K562 (cell line): ENCODE data around the gene SAP30L. TPM values are rescaled to one million over a fixed set of nuclear protein-coding genes. Genes with fewer than 3 reads are reported as not detected.

Experiments used
- ATAC-seq: fragments of 200-7000 bp; cut with Tn5 transposase; 3 replicates; pipeline ENCODE4 v1.9.1; 2020; ENCODE audit warnings: moderate library complexity
- BruUV-seq: library from RNA; stranded (reverse); fragments of 400-500 nt; replicated peaks from 2 replicates; lab custom pipeline; 2021; lab: Mats Ljungman, UMichigan
- CTCF ChIA-PET: fragments of 300-600 bp; formaldehyde crosslinking; extraction: SDS; loops from one replicate; lab custom pipeline; 2021; ENCODE audit warnings: low intra/inter-chr PET ratio; lab: Yijun Ruan, JAX
- POLR2A ChIA-PET: fragments of 300-600, 350-650 bp; sonication (Branson Sonifier 250); formaldehyde crosslinking; extraction: SDS; loops from one replicate; lab custom pipeline; 2021; ENCODE audit warnings: antibody characterized with exemption, inconsistent platforms; lab: Yijun Ruan, JAX
- DNase-seq, 4 experiments: peaks; one replicate each; pipeline versions ENCODE4 v3.0.0 to v3.0.0-alpha.2; 2011 to 2018; ENCODE audit warnings: low spot score in 3 of 4, mixed read lengths in 3 of 4; ENCODE audit errors: extremely low read depth in 1 of 4
- FAIRE-seq: peaks from 2 replicates; lab custom pipeline; 2011; peaks lifted over from hg19 to GRCh38; lab: Jason Lieb, UNC
- H2AFZ ChIP-seq: 2 replicates; pipeline ENCODE4 v1.6.0; 2011; ENCODE audit warnings: low read depth, low read length, control low read depth, inconsistent platforms
- H3K27ac ChIP-seq: fragments of 200-600 bp; 3 replicates; pipeline ENCODE4 v1.8.0; 2011; ENCODE audit warnings: low read depth, mild to moderate bottlenecking, control low read depth, inconsistent platforms, low read length, moderate library complexity, mixed read lengths; ENCODE audit errors: extremely low read depth
- H3K27me3 ChIP-seq, 2 experiments: fragments of 300-600 bp in 1 of 2; 2 replicates in 1 of 2; 3 replicates in 1 of 2; pipeline versions ENCODE4 v1.6.0 to v1.8.0; 2011; ENCODE audit warnings: inconsistent platforms in 2 of 2, low read length in 2 of 2, mild to moderate bottlenecking in 1 of 2, mixed read lengths in 1 of 2, moderate library complexity in 1 of 2; ENCODE audit not compliant: control insufficient read depth in 2 of 2, insufficient read depth in 2 of 2
- H3K36me3 ChIP-seq: fragments of 300-600 bp; 3 replicates; pipeline ENCODE4 v1.8.0; 2011; ENCODE audit warnings: mild to moderate bottlenecking, low read length, inconsistent platforms; ENCODE audit not compliant: control insufficient read depth, insufficient read depth
- H3K4me1 ChIP-seq, 2 experiments: fragments of 200-600 bp in 1 of 2; replicated peaks in 1 of 2; 2 replicates in 1 of 2; 3 replicates in 1 of 2; pipeline versions ENCODE4 v1.5.1 to v1.8.0; 2011; ENCODE audit warnings: inconsistent platforms in 2 of 2, low read length in 2 of 2, mild to moderate bottlenecking in 1 of 2, mixed read lengths in 1 of 2, moderate library complexity in 1 of 2; ENCODE audit not compliant: control insufficient read depth in 2 of 2, insufficient read depth in 2 of 2
- H3K4me2 ChIP-seq: 2 replicates; pipeline ENCODE4 v1.6.1; 2011; ENCODE audit warnings: low read length, control low read depth, inconsistent platforms, mixed read lengths; ENCODE audit not compliant: insufficient read depth
- H3K4me3 ChIP-seq: fragments of 200-600 bp; sonication (generic), shearing (Covaris generic); 2 replicates; pipeline ENCODE4 v1.5.1; 2016; ENCODE audit warnings: control low read depth, inconsistent platforms
- H3K79me2 ChIP-seq: fragments of 200-600 bp; 3 replicates; pipeline ENCODE4 v1.8.0; 2011; ENCODE audit warnings: low read length, inconsistent platforms; ENCODE audit not compliant: control insufficient read depth, insufficient read depth
- H3K9ac ChIP-seq, 2 experiments: 2 replicates each; pipeline versions ENCODE4 v1.6.0 to v1.6.1; 2011; ENCODE audit warnings: low read depth in 2 of 2, low read length in 2 of 2, control low read depth in 1 of 2, inconsistent platforms in 1 of 2, mild to moderate bottlenecking in 1 of 2, mixed read lengths in 1 of 2; ENCODE audit not compliant: insufficient read depth in 1 of 2
- H3K9me1 ChIP-seq: one replicate; pipeline ENCODE4 v1.6.0; 2011; ENCODE audit warnings: inconsistent platforms, mild to moderate bottlenecking, low read length, moderate library complexity; ENCODE audit not compliant: control insufficient read depth, insufficient read depth
- H3K9me3 ChIP-seq: replicated peaks from 2 replicates; pipeline ENCODE4 v1.5.1; 2011; ENCODE audit warnings: low read depth, low read length, inconsistent platforms; ENCODE audit not compliant: control insufficient read depth, insufficient read depth
- H4K20me1 ChIP-seq: replicated peaks from 2 replicates; pipeline ENCODE4 v1.6.1; 2011; ENCODE audit warnings: low read length, inconsistent platforms, mixed read lengths; ENCODE audit not compliant: control insufficient read depth, insufficient read depth
- ESRRB ChIP-seq: fragments of 250-450 bp; sonication (Bioruptor Pico); IDR thresholded peaks from 2 replicates; pipeline ENCODE4 v1.5.0; 2020; ENCODE audit warnings: mild to moderate bottlenecking, moderate library complexity, borderline replicate concordance
- HIVEP1 ChIP-seq: fragments of 250-450 bp; sonication (Bioruptor Pico); IDR thresholded peaks from 2 replicates; pipeline ENCODE4 v1.4.0; 2020; ENCODE audit warnings: mild to moderate bottlenecking
- TARDBP ChIP-seq: fragments of 450-650 bp; IDR thresholded peaks from 2 replicates; pipeline ENCODE4 v1.6.1; 2016
- ZBTB40 ChIP-seq, 2 experiments: fragments of 450-650 bp in 1 of 2; sonication (generic) in 1 of 2; formaldehyde crosslinking in 1 of 2; IDR thresholded peaks; 2 replicates each; pipeline versions ENCODE4 v1.7.1 to v1.9.0; 2016 to 2022; ENCODE audit warnings: inconsistent platforms in 1 of 2, mild to moderate bottlenecking in 1 of 2, missing genetic modification reagents in 1 of 2
- WGBS: fragments of 100-300 bp; shearing (Covaris generic); methylation state at CpG from one replicate; pipeline ENCODE4 v1.1.6; 2016; ENCODE audit warnings: low coverage, mixed read lengths; ENCODE audit not compliant: insufficient coverage; ENCODE audit errors: missing lambda C conversion rate; 5-methylcytosine and 5-hydroxymethylcytosine counted together
- in situ Hi-C: fragments of 300-500 bp; cut with MboI; formaldehyde crosslinking; loops from 4 replicates; pipeline ENCODE4 v1.15.0; 2018; ENCODE audit warnings: inconsistent platforms, mixed read lengths
- intact Hi-C: fragments of 100-400 bp; cut with micrococcal nuclease; formaldehyde crosslinking; loops from 2 replicates; pipeline ENCODE4 v1.14.2; 2022
- polyA plus RNA-seq, 8 experiments: library from polyadenylated mRNA; depleted of rRNA in 4 of 8; stranded (reverse) in 5 of 8; unstranded in 3 of 8; fragments of >200 nt; fragmentation: Nextera tagmentation in 2 of 8; fragmentation: Illumina TruSeq in 1 of 8; extraction: Ambion mirVana in 2 of 8; extraction: Trizol in 1 of 8; gene quantifications; 2 replicates each; pipeline versions ENCODE4 v1.2.1 to v1.2.3, GENCODE V29; 2011 to 2014; ENCODE audit warnings: inconsistent platforms in 1 of 8, missing spikeins in 1 of 8
- total RNA-seq, 7 experiments: library from RNA; depleted of rRNA in 6 of 7; stranded (reverse); fragments of >200 nt in 6 of 7; fragmentation: Illumina TruSeq in 2 of 7; extraction: Trizol in 2 of 7; gene quantifications; 2 replicates each; pipeline versions ENCODE4 v1.2.1 to v1.2.3, GENCODE V29; 2011 to 2021; ENCODE audit warnings: low replicate concordance in 1 of 7

The SAP30L gene
- total and polyA plus RNA-seq, 9 of the 15 experiments (the other 6 are each of a cell fraction or from before 2014, with no cell fraction given) = 5.1 to 33.6 (median 28.1) TPM

GRCh38 chr5:154501566-154501965 lies 55.8 kb downstream of the SAP30L start:
- no peaks in the 10 kb centered on the region for H3K4me1 ChIP-seq
- H3K9me1 ChIP-seq = no peaks in the 10 kb centered on the region
- intact Hi-C loops (no loop called here), in situ Hi-C loops (no loop called here)
- no peak overlapping the region for H2AFZ ChIP-seq
- ATAC-seq (no peak), FAIRE-seq (no peak), DNase-seq (no peak)
- peaks cover 5% of the 10 kb centered on the region; the same call in 1 of the 2 replicates for H4K20me1 ChIP-seq
- ChIA-PET POLR2A (interaction anchor here (0.6 to 1.6 kb wide), 4 partner anchors 8 to 51 kb away, joined by 3 to 4 read pairs (median 3); no protein-coding TSS in a partner anchor), CTCF (no interaction called here)
- H3K9ac ChIP-seq = no peak overlapping the region
- no peaks in the 10 kb centered on the region for H3K9me3 ChIP-seq
- H3K4me3 ChIP-seq = no peak overlapping the region
- H3K4me2 ChIP-seq = no peak overlapping the region
- H3K79me2 ChIP-seq = no peaks in the 10 kb centered on the region
- TF ChIP-seq TARDBP = no peak
- no peak for TF ChIP-seq HIVEP1 (CRISPR knock-in tag)
- no peak for TF ChIP-seq ZBTB40 (IDR thresholded peaks at IDR 0.05)
- no peak for TF ChIP-seq ZBTB40 (CRISPR knock-in tag; IDR thresholded peaks at IDR 0.05)
- no peak for TF ChIP-seq ESRRB (CRISPR knock-in tag)
- no peaks in the 10 kb centered on the region for H3K36me3 ChIP-seq
- no TSS peak for BruUV-seq
- H3K27ac ChIP-seq = no peak overlapping the region
- peaks cover 23 to 48% of the 10 kb centered on the region in 2 experiments for H3K27me3 ChIP-seq
- 0% methylated on average over 2 of the region's 2 CpGs for WGBS
